ENCODE data around the gene RNF220.

DNA sequence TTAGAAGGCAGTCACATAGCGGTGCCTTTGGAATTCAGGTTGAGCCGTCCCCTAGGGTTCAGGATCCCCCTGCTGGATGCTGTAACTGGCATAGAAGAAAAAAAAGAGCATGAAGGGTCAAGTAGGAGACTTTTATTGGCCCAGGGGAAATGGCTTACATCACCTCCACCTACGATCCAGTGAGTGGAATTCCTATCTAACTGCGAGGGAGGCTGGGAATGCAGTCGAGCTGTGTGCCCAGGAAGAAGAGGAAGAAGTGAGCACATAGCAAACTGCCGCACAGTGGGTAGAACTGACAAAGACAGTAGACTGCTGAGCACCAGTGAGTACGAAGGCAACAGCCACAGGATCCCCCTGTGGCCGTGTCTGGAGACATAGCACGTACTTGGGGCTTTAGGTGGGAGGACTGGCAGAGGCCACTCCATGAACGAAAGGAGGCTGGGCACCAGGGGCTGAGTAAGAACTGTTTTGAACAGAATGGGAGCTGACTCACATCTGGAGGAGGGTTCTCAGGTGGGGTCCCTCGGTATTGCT is 79.2 kb downstream of the RNF220 start:
- TF ChIP-seq CTCF (conservative IDR thresholded peaks at IDR 0.05; ENCODE audit: low read depth, low read length) (no peak), FOS (IDR thresholded peaks at IDR 0.05; ENCODE audit: low read depth, low read length) (no peak), BHLHE40 (IDR thresholded peaks at IDR 0.05; ENCODE audit: low read depth, low read length) (no peak), RFX5 (IDR thresholded peaks at IDR 0.05; ENCODE audit: low read depth, low read length) (no peak), CEBPB (IDR thresholded peaks at IDR 0.05; ENCODE audit: low read depth, low read length) (no peak), RAD21 (IDR thresholded peaks at IDR 0.05; ENCODE audit: low read length) (no peak), POLR2A (IDR thresholded peaks at IDR 0.05; ENCODE audit: low read depth, low read length) (no peak), MXI1 (IDR thresholded peaks at IDR 0.05; ENCODE audit: borderline replicate concordance, low read depth, low read length) (no peak), MAFK (IDR thresholded peaks at IDR 0.05; ENCODE audit: low read depth, low read length) (no peak), MAZ (IDR thresholded peaks at IDR 0.05; ENCODE audit: borderline replicate concordance, low read depth, low read length) (no peak), SMC3 (IDR thresholded peaks at IDR 0.05; ENCODE audit: low read depth, low read length) (no peak)
- TF ChIP-seq, protein P1, sequence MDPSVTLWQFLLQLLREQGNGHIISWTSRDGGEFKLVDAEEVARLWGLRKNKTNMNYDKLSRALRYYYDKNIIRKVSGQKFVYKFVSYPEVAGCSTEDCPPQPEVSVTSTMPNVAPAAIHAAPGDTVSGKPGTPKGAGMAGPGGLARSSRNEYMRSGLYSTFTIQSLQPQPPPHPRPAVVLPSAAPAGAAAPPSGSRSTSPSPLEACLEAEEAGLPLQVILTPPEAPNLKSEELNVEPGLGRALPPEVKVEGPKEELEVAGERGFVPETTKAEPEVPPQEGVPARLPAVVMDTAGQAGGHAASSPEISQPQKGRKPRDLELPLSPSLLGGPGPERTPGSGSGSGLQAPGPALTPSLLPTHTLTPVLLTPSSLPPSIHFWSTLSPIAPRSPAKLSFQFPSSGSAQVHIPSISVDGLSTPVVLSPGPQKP (IDR thresholded peaks at IDR 0.05; ENCODE audit: borderline replicate concordance, low read depth, low read length) = no peak
